SK-N-SH (cell line): ENCODE results near the gene KLHL26. TPM values are rescaled to one million over a fixed set of nuclear protein-coding genes. Genes with fewer than 3 reads are reported as not detected.

Experiments
- CTCF ChIA-PET: fragments of 300-600, 350-600 bp; formaldehyde crosslinking; extraction: SDS; loops from one replicate; lab custom pipeline; 2021; lab: Yijun Ruan, JAX
- POLR2A ChIA-PET: fragments of 350-600 bp; sonication (Branson Sonifier 250); formaldehyde crosslinking; extraction: SDS; loops from one replicate; lab custom pipeline; 2020; ENCODE audit warnings: antibody characterized with exemption, inconsistent platforms; lab: Yijun Ruan, JAX
- DNase-seq: peaks from one replicate; pipeline ENCODE4 v3.0.0; 2012
- H2AFZ ChIP-seq: fragments of 200-600 bp; sonication (generic); 2 replicates; pipeline ENCODE4 v1.8.1; 2016; ENCODE audit warnings: antibody characterized with exemption, mild to moderate bottlenecking, low read depth
- H3F3A ChIP-seq: fragments of 200-600 bp; sonication (generic); replicated peaks from 2 replicates; pipeline ENCODE3; 2016; ENCODE audit warnings: antibody characterized with exemption, mild to moderate bottlenecking; ENCODE audit not compliant: insufficient read depth
- H3K27ac ChIP-seq, 2 experiments: fragments of 200-500 bp in 1 of 2; fragments of 200-600 bp in 1 of 2; sonication (Bioruptor generic) in 1 of 2; sonication (generic), shearing (Covaris generic) in 1 of 2; 2 replicates each; pipeline versions ENCODE4 v1.5.1 to v1.6.1; 2014 to 2016; ENCODE audit warnings: low read depth in 2 of 2, inconsistent platforms in 1 of 2, low read length in 1 of 2, mild to moderate bottlenecking in 1 of 2, mixed read lengths in 1 of 2
- H3K27me3 ChIP-seq: fragments of 200-600 bp; sonication (generic), shearing (Covaris generic); 2 replicates; pipeline ENCODE4 v1.6.1; 2016; ENCODE audit warnings: mixed run types; ENCODE audit not compliant: insufficient read depth
- H3K36me3 ChIP-seq, 2 experiments: fragments of 200-500 bp in 1 of 2; fragments of 200-600 bp in 1 of 2; sonication (Bioruptor generic) in 1 of 2; sonication (generic) in 1 of 2; replicated peaks in 1 of 2; 2 replicates each; pipeline versions ENCODE3 to v1.5.1; 2014 to 2016; ENCODE audit warnings: low read length in 1 of 2, mild to moderate bottlenecking in 1 of 2; ENCODE audit not compliant: insufficient read depth in 2 of 2, control insufficient read depth in 1 of 2
- H3K4me1 ChIP-seq, 2 experiments: fragments of 200-500 bp in 1 of 2; fragments of 200-600 bp in 1 of 2; sonication (Bioruptor generic) in 1 of 2; sonication (generic), shearing (Covaris generic) in 1 of 2; 2 replicates each; pipeline versions ENCODE4 v1.5.1 to v1.6.1; 2014 to 2016; ENCODE audit warnings: low read depth in 1 of 2, low read length in 1 of 2, mixed run types in 1 of 2; ENCODE audit not compliant: insufficient read depth in 2 of 2, control insufficient read depth in 1 of 2
- H3K4me2 ChIP-seq: fragments of 200-600 bp; sonication (generic), shearing (Covaris generic); 2 replicates; pipeline ENCODE4 v1.6.1; 2017; ENCODE audit warnings: mixed run types
- H3K4me3 ChIP-seq, 2 experiments: fragments of 200-500 bp in 1 of 2; fragments of 200-600 bp in 1 of 2; sonication (Bioruptor generic) in 1 of 2; sonication (generic), shearing (Covaris generic) in 1 of 2; 2 replicates each; pipeline versions ENCODE4 v1.5.1 to v1.8.1; 2014 to 2016; ENCODE audit warnings: low read depth in 2 of 2, inconsistent platforms in 1 of 2, low read length in 1 of 2, mild to moderate bottlenecking in 1 of 2, mixed read lengths in 1 of 2, moderate library complexity in 1 of 2
- H3K79me2 ChIP-seq: fragments of 200-600 bp; sonication (generic); 2 replicates; pipeline ENCODE4 v1.8.1; 2017; ENCODE audit warnings: mild to moderate bottlenecking; ENCODE audit not compliant: insufficient read depth
- H3K9ac ChIP-seq: fragments of 200-600 bp; sonication (generic); 2 replicates; pipeline ENCODE4 v1.6.1; 2017; ENCODE audit warnings: mixed run types
- H3K9me2 ChIP-seq: fragments of 200-600 bp; sonication (generic); 2 replicates; pipeline ENCODE4 v1.6.1; 2017; ENCODE audit warnings: mixed run types
- H3K9me3 ChIP-seq: fragments of 200-600 bp; sonication (generic); 2 replicates; pipeline ENCODE4 v1.6.1; 2017; ENCODE audit warnings: mixed run types, mild to moderate bottlenecking, moderate library complexity
- H4K20me1 ChIP-seq: fragments of 200-600 bp; sonication (generic); 2 replicates; pipeline ENCODE4 v1.6.1; 2017; ENCODE audit warnings: mild to moderate bottlenecking, mixed run types; ENCODE audit not compliant: insufficient read depth
- EP300 ChIP-seq, 2 experiments: IDR thresholded peaks; 2 replicates each; pipeline versions ENCODE4 v1.4.0 to v1.6.1; 2012; ENCODE audit warnings: borderline replicate concordance in 1 of 2, low read depth in 1 of 2, low read length in 1 of 2
- EZH2phosphoT487 ChIP-seq: fragments of 200-600 bp; sonication (generic); IDR thresholded peaks from 2 replicates; pipeline ENCODE4 v1.6.1; 2017; ENCODE audit warnings: low read depth, mixed run types, mild to moderate bottlenecking, antibody characterized with exemption, moderate library complexity, borderline replicate concordance
- FOXM1 ChIP-seq: IDR thresholded peaks from 2 replicates; pipeline ENCODE4 v1.4.0; 2012; ENCODE audit warnings: low read depth, mild to moderate bottlenecking
- GABPA ChIP-seq: IDR thresholded peaks from 2 replicates; pipeline ENCODE4 v1.4.0; 2012; ENCODE audit warnings: low read depth, mild to moderate bottlenecking
- MEF2A ChIP-seq: IDR thresholded peaks from 2 replicates; pipeline ENCODE4 v1.4.0; 2012; ENCODE audit warnings: low read depth, borderline replicate concordance
- NRF1 ChIP-seq: IDR thresholded peaks from 2 replicates; pipeline ENCODE4 v1.6.1; 2012; ENCODE audit warnings: low read depth, mild to moderate bottlenecking, low read length
- POLR2AphosphoS5 ChIP-seq: IDR thresholded peaks from 2 replicates; pipeline ENCODE4 v1.6.1; 2012; ENCODE audit warnings: low read depth, low read length
- RAD21 ChIP-seq: IDR thresholded peaks from 2 replicates; pipeline ENCODE4 v1.6.1; 2012; ENCODE audit warnings: mild to moderate bottlenecking, low read length
- RCOR1 ChIP-seq: fragments of 150-350 bp; IDR thresholded peaks from 2 replicates; pipeline ENCODE4 v1.6.1; 2017; ENCODE audit warnings: antibody characterized with exemption, low read length
- SIN3A ChIP-seq: IDR thresholded peaks from 2 replicates; pipeline ENCODE4 v1.6.1; 2012; ENCODE audit warnings: low read depth, mild to moderate bottlenecking, low read length, moderate library complexity, borderline replicate concordance
- TAF1 ChIP-seq: IDR thresholded peaks from 2 replicates; pipeline ENCODE4 v1.6.1; 2012; ENCODE audit warnings: low read depth, mild to moderate bottlenecking, low read length, moderate library complexity, borderline replicate concordance
- TEAD4 ChIP-seq: IDR thresholded peaks from 2 replicates; pipeline ENCODE4 v1.4.0; 2012; ENCODE audit warnings: mild to moderate bottlenecking, borderline replicate concordance; ENCODE audit not compliant: insufficient read depth
- YY1 ChIP-seq: IDR thresholded peaks from 2 replicates; pipeline ENCODE4 v1.4.0; 2012; ENCODE audit warnings: low read depth, mild to moderate bottlenecking
- WGBS: methylation state at CpG from one replicate; pipeline ENCODE4 v1.1.6; 2017; ENCODE audit warnings: low lambda C conversion rate; 5-methylcytosine and 5-hydroxymethylcytosine counted together
- polyA plus RNA-seq, 3 experiments: library from polyadenylated mRNA; depleted of rRNA; stranded (reverse); fragments of >200 nt; gene quantifications; 2 replicates each; pipeline ENCODE4 v1.2.3, GENCODE V29; 2012
- TF ChIP-seq, protein P1 (sequence below): fragments of 150-350 bp; IDR thresholded peaks from 2 replicates; pipeline ENCODE4 v1.6.1; 2017; ENCODE audit warnings: antibody characterized with exemption, low read length, low read depth, borderline replicate concordance
- TF ChIP-seq, protein P2 (sequence below): IDR thresholded peaks from 2 replicates; pipeline ENCODE4 v1.6.1; 2012; ENCODE audit warnings: mild to moderate bottlenecking, low read depth, low read length, moderate library complexity
- TF ChIP-seq, protein P3 (sequence below): fragments of 150-350 bp; IDR thresholded peaks from 2 replicates; pipeline ENCODE4 v1.6.1; 2016; ENCODE audit warnings: mild to moderate bottlenecking, low read depth, low read length
- TF ChIP-seq, protein P4 (sequence below): IDR thresholded peaks from 2 replicates; pipeline ENCODE4 v1.4.0; 2012; ENCODE audit warnings: low read depth, borderline replicate concordance
- TF ChIP-seq, protein P5 (sequence below): IDR thresholded peaks from 2 replicates; pipeline ENCODE4; 2012

The KLHL26 gene
- polyA plus RNA-seq, 1 of the 3 experiments (the other 2 are of a cell fraction), result 4.6 TPM

DNA sequence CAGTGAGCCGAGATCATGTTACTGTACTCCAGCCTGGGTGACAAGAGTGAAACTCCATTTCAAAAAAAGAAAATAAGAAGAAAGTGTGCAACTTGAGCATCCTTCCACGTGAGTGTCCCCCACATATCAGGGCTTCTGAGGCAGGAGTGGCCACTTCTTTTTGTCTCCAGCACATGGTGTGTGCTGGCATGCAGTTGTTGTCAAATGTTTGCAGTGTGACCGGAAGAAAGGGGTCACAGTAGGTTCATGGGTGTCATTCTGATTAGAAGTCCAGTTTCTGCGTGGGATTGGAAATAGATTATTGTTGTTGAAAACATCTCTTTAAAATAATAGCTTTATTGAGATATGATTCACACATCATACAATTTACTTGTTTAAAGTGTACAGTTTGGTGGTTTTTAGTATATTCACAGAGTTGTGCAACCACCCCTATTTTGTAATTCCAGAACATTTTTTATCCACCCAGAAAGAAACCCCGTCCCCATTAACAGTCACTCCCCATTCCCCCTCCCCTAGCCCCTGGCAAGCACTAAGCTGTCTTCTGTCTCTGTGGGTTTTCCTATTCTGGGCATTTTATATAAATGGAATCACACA, 48.9 kb downstream of the KLHL26 start:
- H4K20me1 ChIP-seq, result peaks cover 19% of the 10 kb centered on the region; the same call in 1 of the 2 replicates
- no peaks in the 10 kb centered on the region for H3K27me3 ChIP-seq
- no peak for DNase-seq
- H3K4me1 ChIP-seq, result peaks cover 0 to 15% of the 10 kb centered on the region in 2 experiments; a peak in 1 of 4 replicates
- no peaks in the 10 kb centered on the region for H3F3A ChIP-seq
- no peak overlapping the region for H3K27ac ChIP-seq
- WGBS, result 87% methylated on average over 5 of the region's 5 CpGs
- peaks cover 58% of the 10 kb centered on the region for H3K79me2 ChIP-seq
- H3K4me3 ChIP-seq, result no peak overlapping the region
- H3K9ac ChIP-seq, result no peak overlapping the region
- ChIA-PET POLR2A (no interaction called here), CTCF (interaction anchor here (1.0 to 1.8 kb wide), 3 partner anchors 95 to 207 kb away, joined by 3 to 4 read pairs (median 3); no protein-coding TSS in a partner anchor)
- no peaks in the 10 kb centered on the region for H3K9me3 ChIP-seq
- H2AFZ ChIP-seq, result no peak overlapping the region
- H3K9me2 ChIP-seq, result no peaks in the 10 kb centered on the region
- no peak overlapping the region for H3K4me2 ChIP-seq
- H3K36me3 ChIP-seq, result no peaks in the 10 kb centered on the region
- TF ChIP-seq MEF2A, result no peak
- no peak for TF ChIP-seq EZH2phosphoT487
- TF ChIP-seq TAF1, result no peak
- no peak for TF ChIP-seq TEAD4
- TF ChIP-seq NRF1, result no peak
- TF ChIP-seq, protein P1, sequence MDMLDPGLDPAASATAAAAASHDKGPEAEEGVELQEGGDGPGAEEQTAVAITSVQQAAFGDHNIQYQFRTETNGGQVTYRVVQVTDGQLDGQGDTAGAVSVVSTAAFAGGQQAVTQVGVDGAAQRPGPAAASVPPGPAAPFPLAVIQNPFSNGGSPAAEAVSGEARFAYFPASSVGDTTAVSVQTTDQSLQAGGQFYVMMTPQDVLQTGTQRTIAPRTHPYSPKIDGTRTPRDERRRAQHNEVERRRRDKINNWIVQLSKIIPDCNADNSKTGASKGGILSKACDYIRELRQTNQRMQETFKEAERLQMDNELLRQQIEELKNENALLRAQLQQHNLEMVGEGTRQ, result no peak
- TF ChIP-seq, protein P2, sequence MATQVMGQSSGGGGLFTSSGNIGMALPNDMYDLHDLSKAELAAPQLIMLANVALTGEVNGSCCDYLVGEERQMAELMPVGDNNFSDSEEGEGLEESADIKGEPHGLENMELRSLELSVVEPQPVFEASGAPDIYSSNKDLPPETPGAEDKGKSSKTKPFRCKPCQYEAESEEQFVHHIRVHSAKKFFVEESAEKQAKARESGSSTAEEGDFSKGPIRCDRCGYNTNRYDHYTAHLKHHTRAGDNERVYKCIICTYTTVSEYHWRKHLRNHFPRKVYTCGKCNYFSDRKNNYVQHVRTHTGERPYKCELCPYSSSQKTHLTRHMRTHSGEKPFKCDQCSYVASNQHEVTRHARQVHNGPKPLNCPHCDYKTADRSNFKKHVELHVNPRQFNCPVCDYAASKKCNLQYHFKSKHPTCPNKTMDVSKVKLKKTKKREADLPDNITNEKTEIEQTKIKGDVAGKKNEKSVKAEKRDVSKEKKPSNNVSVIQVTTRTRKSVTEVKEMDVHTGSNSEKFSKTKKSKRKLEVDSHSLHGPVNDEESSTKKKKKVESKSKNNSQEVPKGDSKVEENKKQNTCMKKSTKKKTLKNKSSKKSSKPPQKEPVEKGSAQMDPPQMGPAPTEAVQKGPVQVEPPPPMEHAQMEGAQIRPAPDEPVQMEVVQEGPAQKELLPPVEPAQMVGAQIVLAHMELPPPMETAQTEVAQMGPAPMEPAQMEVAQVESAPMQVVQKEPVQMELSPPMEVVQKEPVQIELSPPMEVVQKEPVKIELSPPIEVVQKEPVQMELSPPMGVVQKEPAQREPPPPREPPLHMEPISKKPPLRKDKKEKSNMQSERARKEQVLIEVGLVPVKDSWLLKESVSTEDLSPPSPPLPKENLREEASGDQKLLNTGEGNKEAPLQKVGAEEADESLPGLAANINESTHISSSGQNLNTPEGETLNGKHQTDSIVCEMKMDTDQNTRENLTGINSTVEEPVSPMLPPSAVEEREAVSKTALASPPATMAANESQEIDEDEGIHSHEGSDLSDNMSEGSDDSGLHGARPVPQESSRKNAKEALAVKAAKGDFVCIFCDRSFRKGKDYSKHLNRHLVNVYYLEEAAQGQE, result no peak
- TF ChIP-seq, protein P3, sequence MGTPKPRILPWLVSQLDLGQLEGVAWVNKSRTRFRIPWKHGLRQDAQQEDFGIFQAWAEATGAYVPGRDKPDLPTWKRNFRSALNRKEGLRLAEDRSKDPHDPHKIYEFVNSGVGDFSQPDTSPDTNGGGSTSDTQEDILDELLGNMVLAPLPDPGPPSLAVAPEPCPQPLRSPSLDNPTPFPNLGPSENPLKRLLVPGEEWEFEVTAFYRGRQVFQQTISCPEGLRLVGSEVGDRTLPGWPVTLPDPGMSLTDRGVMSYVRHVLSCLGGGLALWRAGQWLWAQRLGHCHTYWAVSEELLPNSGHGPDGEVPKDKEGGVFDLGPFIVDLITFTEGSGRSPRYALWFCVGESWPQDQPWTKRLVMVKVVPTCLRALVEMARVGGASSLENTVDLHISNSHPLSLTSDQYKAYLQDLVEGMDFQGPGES, result no peak
- no peak for TF ChIP-seq FOXM1
- no peak for TF ChIP-seq RCOR1
- TF ChIP-seq SIN3A, result no peak
- TF ChIP-seq YY1, result no peak
- TF ChIP-seq, protein P4, sequence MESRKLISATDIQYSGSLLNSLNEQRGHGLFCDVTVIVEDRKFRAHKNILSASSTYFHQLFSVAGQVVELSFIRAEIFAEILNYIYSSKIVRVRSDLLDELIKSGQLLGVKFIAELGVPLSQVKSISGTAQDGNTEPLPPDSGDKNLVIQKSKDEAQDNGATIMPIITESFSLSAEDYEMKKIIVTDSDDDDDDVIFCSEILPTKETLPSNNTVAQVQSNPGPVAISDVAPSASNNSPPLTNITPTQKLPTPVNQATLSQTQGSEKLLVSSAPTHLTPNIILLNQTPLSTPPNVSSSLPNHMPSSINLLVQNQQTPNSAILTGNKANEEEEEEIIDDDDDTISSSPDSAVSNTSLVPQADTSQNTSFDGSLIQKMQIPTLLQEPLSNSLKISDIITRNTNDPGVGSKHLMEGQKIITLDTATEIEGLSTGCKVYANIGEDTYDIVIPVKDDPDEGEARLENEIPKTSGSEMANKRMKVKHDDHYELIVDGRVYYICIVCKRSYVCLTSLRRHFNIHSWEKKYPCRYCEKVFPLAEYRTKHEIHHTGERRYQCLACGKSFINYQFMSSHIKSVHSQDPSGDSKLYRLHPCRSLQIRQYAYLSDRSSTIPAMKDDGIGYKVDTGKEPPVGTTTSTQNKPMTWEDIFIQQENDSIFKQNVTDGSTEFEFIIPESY, result no peak
- no peak for TF ChIP-seq EP300 (IDR thresholded peaks at IDR 0.05; ENCODE audit: borderline replicate concordance in 1 of 2, low read depth in 1 of 2, low read length in 1 of 2)
- TF ChIP-seq GABPA, result no peak
- TF ChIP-seq, protein P5, sequence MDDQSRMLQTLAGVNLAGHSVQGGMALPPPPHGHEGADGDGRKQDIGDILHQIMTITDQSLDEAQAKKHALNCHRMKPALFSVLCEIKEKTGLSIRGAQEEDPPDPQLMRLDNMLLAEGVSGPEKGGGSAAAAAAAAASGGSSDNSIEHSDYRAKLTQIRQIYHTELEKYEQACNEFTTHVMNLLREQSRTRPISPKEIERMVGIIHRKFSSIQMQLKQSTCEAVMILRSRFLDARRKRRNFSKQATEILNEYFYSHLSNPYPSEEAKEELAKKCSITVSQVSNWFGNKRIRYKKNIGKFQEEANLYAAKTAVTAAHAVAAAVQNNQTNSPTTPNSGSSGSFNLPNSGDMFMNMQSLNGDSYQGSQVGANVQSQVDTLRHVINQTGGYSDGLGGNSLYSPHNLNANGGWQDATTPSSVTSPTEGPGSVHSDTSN, result no peak
- TF ChIP-seq POLR2AphosphoS5, result no peak
- TF ChIP-seq RAD21, result no peak
